HG02588 (cell line): ENCODE data around the gene GPR107.
A peak's percentile ranks its signal among the peaks of the same experiment; 100 is the strongest.

Source experiments
- ATAC-seq: cut with Tn5 transposase; IDR thresholded peaks from one replicate; pipeline ENCODE4 v1.9.1; 2021; ENCODE audit warnings: mild to moderate bottlenecking, moderate library complexity; ENCODE audit not compliant: unreplicated experiment

The GPR107 gene

GRCh38 chr9:130128733-130129431, 75.2 kb downstream of the GPR107 start:
- peak; percentile 63 for ATAC-seq

GRCh38 chr9:130129432-130130061, 75.8 kb downstream of the GPR107 start:
- no peak for ATAC-seq

GRCh38 chr9:130132746-130133145, 79.0 kb downstream of the GPR107 start:
- ATAC-seq: no peak

- ATAC-seq: no peak
Observed at GRCh38 chr9:130137081-130137640, 83.5 kb downstream of the GPR107 start.

GRCh38 chr9:130137641-130138081, 84.0 kb downstream of the GPR107 start:
- ATAC-seq: no peak

- no peak for ATAC-seq
Observed at GRCh38 chr9:130138171-130138653, 84.5 kb downstream of the GPR107 start.

GRCh38 chr9:130138791-130139190, 85.1 kb downstream of the GPR107 start:
- no peak for ATAC-seq

GRCh38 chr9:130139251-130139650, 85.5 kb downstream of the GPR107 start:
- ATAC-seq: no peak

- no peak for ATAC-seq
Observed at GRCh38 chr9:130140706-130141105, 87.0 kb downstream of the GPR107 start.

- ATAC-seq: no peak
Observed at GRCh38 chr9:130142056-130142455, 88.3 kb downstream of the GPR107 start.

GRCh38 chr9:130142641-130143040, 88.9 kb downstream of the GPR107 start:
- no peak for ATAC-seq

- no peak for ATAC-seq
Observed at GRCh38 chr9:130143279-130143893, 89.7 kb downstream of the GPR107 start.

- ATAC-seq: no peak
Observed at GRCh38 chr9:130143958-130144366, 90.3 kb downstream of the GPR107 start.

- no peak for ATAC-seq
Observed at GRCh38 chr9:130144703-130145102, 91.0 kb downstream of the GPR107 start.

- ATAC-seq: no peak
Observed at GRCh38 chr9:130145658-130146057, 92.0 kb downstream of the GPR107 start.

GRCh38 chr9:130147198-130147597, 93.5 kb downstream of the GPR107 start:
- no peak for ATAC-seq

GRCh38 chr9:130147910-130148309, 94.2 kb downstream of the GPR107 start:
- ATAC-seq: no peak

- ATAC-seq: no peak
Observed at GRCh38 chr9:130149031-130149430, 95.3 kb downstream of the GPR107 start.

- no peak for ATAC-seq
Observed at GRCh38 chr9:130149654-130150286, 96.1 kb downstream of the GPR107 start.

GRCh38 chr9:130150779-130151382, 97.2 kb downstream of the GPR107 start:
- ATAC-seq: no peak

- no peak for ATAC-seq
Observed at GRCh38 chr9:130154816-130155215, 101.1 kb downstream of the GPR107 start.
